Spleen (tissue), 7 donors: ENCODE measurements around the gene PPP1R9A.

Experiments
- POLR2A ChIP-seq, 3 donors: fragments of 450-650 bp; IDR thresholded peaks; one replicate each; pipeline ENCODE4 v1.5.1; 2017; ENCODE audit warnings: antibody characterized with exemption in 3 of 3, mild to moderate bottlenecking in 1 of 3
- POLR2AphosphoS5 ChIP-seq, 3 donors: sonication (generic); formaldehyde crosslinking; IDR thresholded peaks; one replicate each; pipeline ENCODE4 v1.5.1; 2017; ENCODE audit warnings: antibody characterized with exemption in 3 of 3
- TF ChIP-seq, protein P1 (sequence below), 11 experiments: fragments of 200-600 bp in 7 of 11; fragments of 450-650 bp in 4 of 11; sonication (generic) in 4 of 11; IDR thresholded peaks in 8 of 11; conservative IDR thresholded peaks in 3 of 11; 1 replicate in 7 of 11; 2 replicates in 4 of 11; pipeline versions ENCODE4 v1.4.0 to v1.8.0; 2016 to 2021; ENCODE audit warnings: antibody characterized with exemption in 11 of 11, inconsistent platforms in 4 of 11, mild to moderate bottlenecking in 1 of 11
- donor health status: DM: no; HTN: no; CAD: no; lungs with moderate emphysema.
- donor health status: DM: no; HTN: no; CAD: no.
- donor health status: DM: no; HTN: no; CAD: no.

DNA sequence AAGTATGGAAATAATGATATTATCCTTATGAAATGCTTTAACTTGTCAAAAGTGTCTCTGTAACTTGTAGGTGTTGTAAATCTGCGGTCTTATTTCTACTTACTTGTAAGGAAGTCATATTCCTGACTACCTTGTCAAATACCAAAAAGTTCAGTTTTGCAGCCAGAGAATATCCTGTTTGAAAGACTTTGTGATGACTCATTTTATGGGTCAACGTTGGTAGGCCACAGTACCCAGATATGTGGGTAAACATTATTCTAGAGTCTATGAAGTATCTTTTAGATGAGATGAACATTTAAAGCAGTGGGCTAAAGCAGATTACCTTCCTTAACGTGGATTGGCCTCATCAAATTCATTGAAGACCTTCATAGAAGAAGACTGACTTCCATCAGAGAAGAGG, 195.3 kb downstream of the PPP1R9A start:
- TF ChIP-seq, protein P1, sequence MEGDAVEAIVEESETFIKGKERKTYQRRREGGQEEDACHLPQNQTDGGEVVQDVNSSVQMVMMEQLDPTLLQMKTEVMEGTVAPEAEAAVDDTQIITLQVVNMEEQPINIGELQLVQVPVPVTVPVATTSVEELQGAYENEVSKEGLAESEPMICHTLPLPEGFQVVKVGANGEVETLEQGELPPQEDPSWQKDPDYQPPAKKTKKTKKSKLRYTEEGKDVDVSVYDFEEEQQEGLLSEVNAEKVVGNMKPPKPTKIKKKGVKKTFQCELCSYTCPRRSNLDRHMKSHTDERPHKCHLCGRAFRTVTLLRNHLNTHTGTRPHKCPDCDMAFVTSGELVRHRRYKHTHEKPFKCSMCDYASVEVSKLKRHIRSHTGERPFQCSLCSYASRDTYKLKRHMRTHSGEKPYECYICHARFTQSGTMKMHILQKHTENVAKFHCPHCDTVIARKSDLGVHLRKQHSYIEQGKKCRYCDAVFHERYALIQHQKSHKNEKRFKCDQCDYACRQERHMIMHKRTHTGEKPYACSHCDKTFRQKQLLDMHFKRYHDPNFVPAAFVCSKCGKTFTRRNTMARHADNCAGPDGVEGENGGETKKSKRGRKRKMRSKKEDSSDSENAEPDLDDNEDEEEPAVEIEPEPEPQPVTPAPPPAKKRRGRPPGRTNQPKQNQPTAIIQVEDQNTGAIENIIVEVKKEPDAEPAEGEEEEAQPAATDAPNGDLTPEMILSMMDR (IDR thresholded peaks at IDR 0.05 in 8 of 11, conservative IDR thresholded peaks at IDR 0.05 in 3 of 11): no peak
- no peak for TF ChIP-seq POLR2A (IDR thresholded peaks at IDR 0.05)
- TF ChIP-seq POLR2AphosphoS5 (IDR thresholded peaks at IDR 0.05): no peak
